Stimulated activated CD8-positive, alpha-beta memory T cell treated with anti-CD3 and anti-CD28 coated beads, Interleukin-15, amount 100 ng/mL, for 4 hours (primary cell): Measurements from ENCODE around the gene CPE.
"Not testable (repeated sequence)": the region's sequence is repeated elsewhere in the genome, so short reads cannot be mapped to it uniquely, and the experiment has no call there.

Experiments used
- DNase-seq, 2 donors: peaks; one replicate each; pipeline ENCODE4 v3.0.0-alpha.2; 2020; ENCODE audit warnings: low read depth in 2 of 2

Gene CPE

DNA sequence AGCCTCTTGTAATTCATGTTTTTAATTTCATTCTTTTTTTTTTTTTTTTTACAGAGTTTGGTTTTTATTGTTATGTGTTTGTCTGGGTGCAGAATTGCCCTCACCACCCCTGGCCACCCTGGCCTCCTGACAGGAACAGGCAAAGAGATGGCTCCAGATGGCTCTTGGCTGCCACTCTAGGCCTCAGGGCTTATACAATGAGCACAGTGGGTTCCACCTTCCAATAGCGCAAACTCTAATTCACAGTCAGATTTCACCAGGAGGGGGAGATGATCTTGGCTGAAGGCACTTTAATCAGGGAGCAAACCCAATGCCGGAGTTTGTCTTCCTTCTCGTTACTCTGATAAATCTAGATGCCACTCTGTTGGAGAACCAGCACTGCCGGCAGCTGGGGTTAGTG is 24.8 kb downstream of the CPE start:
- DNase-seq: no peak

DNA sequence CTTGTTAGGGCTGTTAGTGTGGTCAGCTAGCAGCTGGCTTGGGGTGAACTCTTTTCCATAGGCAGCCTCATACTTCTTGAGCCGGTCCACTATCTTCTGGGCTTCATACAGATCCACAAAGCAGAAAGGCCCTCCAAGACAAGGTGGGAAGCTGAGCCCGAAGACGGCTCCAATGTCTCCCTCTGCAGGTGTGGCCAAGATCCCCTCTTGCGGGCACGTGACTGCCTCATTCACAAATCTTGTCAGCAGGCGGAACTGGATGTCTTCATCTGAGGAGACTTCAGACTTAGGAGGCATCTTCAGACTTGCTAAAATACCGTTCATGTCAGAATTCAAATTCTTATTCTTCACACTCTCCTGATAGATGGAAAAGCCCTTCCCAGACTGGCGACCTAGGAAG is 25.3 kb downstream of the CPE start:
- DNase-seq: no peak

DNA sequence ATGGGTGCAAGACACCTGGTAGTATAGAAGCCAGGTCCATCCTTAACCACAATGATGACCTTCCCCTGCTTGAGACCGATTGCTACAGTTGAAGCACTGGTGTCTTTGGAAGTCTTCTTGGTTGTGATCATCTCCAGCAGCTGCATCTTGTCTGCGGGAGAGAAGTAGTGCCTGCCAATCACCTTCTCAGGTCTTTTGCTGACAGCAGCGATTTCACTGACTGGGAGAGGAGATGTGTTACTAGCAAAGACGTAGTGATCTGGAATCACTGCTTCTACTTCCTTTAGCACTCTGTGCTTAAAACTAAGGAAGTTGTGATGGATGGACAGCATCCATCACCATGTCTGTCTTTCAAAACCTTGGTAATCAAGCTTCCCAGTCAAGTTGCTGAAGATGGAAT is 25.9 kb downstream of the CPE start:
- no peak for DNase-seq

DNA sequence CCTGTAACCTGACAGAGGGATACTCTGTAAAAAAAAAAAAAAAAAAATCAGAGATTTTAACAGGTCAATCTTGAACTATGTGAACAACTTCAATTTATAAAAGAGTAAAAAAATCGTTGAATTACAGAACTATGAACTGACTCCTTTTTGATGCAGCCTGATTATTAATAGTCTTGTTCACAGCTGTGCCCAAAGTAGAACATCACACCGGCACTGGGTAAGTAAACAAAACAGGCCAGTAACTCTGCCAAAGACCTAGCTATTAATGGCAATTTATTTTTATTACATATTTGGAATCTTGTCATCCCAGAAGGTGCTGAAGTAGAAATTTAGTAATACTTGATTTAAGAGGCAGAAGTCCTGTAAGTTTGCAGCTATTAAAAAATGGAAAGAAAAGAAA is 31.4 kb downstream of the CPE start:
- DNase-seq: no peak

DNA sequence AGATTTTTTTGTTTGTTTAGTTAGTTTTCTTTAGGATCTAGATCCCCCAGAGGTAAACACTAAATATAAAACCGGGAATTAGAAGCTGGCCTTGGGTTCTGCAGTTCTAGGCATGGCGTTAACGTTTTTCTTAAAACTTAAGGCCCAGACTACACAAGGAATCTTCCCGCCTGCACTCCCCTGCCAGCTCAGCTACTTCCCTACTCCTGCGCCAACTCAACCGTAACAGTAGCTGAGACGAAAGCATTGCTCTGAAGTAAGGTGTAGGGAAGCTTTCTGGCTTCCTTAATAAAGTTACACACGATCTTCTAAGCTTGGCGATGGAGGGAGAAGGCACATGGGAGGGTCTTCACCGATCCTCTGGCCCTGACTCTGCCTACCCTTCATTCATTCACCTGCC is 37.1 kb downstream of the CPE start:
- no peak for DNase-seq

DNA sequence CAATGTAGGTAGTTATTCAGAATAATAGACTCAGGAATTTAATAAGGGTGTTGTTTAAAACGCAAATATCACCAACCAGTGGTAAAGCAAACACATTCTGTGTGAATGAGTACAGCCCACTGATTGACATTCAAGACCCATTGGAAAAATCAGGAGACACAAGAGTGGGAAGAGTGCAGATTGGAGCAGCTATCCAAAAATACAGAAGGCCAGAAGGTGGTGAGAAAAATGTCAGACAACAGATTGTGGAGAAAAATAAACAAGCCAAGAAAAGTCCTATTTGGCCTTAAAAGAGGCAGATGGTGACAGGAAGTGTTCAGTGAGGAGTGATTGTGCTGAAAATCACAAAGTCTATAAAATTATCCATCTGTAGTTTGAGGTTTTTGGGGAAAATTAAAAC is 39.3 kb downstream of the CPE start:
- no peak for DNase-seq

DNA sequence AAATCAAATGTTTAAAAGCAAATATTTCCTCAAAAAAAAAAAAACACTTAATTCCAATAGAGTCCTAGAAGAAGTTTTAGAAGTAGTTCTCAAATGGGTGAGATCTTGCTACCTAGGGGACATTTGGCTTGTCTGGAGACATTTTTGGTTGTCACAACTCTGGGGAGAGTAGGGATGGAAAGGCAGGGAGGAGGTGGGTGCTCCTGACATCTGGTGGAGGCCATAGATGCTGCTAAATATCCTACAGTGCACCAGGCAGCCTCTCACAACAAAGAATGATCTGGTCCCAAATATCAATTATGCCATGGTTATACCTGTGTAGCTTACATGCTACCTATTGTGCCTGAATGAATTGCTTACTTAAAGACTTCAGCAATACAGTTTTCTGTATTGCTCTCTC is 46.8 kb downstream of the CPE start:
- DNase-seq: no peak

DNA sequence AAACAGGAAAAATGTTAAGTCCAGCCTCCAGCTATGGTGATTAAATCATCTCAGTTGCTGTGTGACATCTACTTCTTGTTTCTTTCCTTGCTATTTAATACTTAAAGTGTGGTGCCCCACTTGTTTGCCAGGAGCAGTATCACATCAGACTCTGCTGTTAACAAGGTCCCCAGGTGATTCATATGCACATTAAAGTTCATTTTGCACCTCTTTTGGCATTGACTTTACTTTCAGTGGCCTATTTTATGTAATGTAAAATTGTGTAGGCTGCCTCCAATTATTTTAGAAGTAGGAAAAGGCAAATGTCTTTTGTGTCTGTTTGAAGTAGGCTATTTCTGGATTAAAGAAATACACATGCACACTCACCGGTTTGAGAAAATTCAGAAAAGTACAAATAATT is 47.5 kb downstream of the CPE start:
- DNase-seq: no peak

DNA sequence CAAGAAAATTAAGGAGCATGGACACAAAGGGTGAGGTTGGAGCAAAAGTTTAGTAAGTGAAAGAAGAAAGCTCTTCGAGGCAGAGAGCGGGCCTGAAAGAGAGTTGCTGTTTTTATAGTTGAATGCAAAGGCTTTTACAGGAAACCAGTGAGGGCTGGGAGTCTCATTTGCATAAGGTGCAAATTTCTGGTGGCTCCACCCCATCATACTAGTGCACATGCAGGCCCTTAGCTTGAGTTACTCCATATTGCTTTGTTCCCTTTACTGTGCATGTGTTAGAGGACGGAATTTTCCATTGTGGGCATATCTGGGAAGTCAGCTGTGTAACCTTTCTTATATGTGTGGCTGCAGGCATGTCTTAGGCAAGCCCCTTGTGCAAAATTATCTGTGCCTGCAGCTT is 48.0 kb downstream of the CPE start:
- DNase-seq: no peak

DNA sequence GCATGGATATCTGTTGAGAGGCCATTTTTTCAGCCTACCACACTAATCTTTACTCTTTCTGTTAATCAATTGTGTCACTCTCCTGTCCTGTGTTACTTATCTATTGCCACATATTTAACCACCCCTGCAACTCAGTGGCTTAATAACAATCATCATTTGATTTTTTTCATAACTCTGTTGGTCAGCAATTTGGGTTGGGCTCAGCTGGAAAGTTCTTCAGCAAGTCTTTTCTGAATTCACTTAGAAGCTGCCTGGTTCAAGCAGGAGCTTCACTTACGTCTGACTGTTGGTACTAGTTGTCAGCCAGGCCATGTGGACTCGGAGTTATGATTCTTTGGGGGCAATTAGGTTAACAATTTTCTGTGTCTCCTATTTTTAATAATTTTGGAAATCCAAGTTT is 50.1 kb downstream of the CPE start:
- no peak for DNase-seq

DNA sequence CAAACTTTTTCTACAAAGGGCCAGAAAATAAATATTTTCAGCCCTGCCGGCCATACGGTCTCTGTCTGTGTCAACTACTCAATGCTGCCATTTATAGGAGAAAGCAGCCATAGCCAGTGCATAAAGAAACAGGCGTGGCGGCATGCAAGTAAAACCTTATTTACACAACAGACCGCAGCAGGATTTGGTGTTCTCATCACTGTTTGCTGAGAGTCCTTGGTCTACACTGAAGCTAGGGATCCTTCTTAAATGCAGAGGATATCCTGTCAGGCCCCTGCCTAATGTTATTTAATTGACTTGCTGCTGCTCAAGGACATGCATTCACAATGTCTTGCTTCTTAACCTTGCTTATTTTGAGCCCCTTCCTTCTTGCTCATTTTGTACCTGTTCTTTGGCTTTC is 54.7 kb downstream of the CPE start:
- DNase-seq: no peak

DNA sequence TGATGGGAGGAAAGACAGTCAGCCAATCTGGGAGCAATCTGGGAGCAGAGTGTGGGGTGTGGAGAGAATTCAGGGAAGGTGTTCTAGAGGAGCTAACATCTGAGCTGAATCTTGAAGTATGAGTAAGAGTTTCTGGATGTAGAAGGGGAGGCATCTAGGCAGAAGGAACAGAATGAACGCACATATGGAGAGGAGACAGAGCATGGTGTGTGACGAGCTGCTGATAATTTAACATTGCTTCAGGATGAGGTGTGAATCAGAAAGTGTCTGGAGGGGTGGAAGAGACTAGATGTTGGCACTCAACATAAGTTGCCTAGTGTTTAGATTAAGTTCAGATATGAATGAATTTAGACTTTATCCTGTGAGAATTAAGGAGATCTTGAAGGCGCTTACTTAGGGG is 58.9 kb downstream of the CPE start:
- DNase-seq: no peak

DNA sequence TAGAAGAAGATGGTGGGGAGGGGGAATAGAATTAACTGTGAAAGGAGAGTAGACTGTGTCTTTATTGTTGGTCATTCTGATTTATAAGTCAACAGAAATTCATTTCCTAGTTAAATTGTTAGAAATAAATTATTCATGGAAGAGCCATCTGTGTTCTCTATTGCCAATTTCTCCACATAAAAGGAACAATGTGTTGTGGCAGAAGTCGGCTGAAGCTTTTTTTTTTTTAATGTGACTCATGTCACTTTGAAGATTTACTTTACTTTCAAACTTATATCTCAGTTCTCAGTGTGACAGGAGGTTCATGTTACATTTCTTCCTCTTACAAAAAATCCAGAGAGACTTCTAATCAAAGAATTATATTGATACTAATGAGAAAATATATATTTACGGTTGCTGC is 60.5 kb downstream of the CPE start:
- DNase-seq: no peak

DNA sequence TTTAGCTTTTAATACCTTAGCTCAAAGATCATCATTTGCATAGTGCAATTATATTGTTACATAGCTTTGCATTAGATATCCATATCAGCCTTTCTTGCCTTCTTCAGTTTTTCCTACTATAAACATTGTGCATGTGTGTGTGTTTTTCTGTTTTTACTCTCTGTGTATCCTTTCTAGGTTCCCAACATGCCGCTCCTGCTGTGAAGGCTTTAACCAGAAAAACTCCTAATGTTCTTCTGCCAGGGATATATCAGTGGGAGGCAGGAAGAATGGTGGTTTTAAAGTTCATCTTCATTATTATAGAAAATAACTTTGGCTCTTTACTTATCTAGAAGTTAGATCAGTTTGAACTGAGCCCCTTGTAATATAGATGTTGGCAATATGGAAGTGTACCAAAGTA is 61.2 kb downstream of the CPE start:
- no peak for DNase-seq

DNA sequence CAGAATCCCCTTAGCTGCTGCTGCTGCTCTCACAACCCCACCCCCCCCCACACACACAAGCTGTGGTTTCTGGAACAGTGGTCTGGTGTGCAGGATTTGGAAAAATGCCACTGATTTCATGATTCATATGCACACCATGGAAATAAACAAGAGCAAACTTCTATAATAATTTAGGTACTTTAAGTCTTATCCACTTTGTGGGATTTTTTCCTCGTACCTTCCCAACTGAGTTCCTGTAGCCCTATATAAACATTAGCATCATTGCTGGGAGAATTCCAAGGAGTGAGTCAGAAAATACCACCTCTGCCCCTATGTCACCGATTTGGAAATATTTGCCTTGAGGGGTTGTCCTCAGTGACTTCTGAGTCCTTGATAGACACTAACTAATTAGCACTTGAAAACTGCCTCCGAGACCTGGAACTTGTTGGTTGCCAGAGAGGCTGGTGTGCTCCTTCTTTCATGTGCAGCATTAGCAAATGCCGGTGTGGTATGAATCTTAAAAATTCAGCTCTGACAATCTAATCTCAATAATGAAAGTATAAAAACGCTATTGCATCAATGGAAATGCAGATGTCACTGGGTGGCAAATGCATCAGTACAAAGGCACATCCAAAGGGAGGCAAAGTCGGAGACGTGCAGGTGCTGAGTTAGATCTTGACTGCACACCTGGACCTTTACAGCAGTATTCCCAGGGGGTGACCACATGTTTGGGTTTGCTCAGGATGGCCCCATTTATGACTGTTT is 61.8 kb downstream of the CPE start:
- DNase-seq: no peak

DNA sequence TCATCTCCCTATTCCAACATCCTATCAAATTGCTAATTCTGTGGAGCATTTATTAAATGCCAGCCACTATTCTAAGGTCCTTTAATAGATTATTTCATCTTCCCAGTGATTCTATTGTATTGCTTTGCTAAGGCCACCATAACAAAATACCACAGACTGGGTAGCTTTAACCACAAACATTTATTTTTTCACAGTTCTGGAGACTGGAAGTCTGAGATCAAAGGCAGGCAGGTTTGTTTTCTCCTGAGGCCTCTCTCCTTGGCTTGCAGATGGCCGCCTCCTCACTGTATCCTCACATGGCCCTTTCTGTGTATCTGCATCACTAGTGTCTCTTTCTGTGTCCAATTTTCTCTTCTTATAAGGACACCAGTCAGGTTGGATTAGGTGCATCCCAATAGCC is 64.5 kb downstream of the CPE start:
- no peak for DNase-seq

DNA sequence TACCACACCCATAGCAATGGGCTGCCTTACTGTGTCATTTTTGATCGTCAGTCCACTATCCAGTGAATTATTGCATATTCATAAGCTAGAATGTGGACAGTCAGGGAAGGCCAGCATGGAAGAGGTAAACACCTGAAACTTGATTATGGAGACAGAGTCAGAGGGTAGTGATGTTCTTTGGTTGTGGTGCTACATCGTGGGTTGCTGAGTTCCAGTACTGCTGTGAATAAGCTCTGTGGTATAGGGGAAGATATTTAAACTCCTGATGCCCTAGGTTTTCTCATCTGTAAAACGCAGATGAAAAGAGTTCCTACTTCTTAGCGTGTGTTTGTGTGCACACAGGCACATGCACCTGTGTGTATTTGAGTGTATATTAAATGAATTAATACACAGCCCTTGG is 69.9 kb downstream of the CPE start:
- DNase-seq: no peak

DNA sequence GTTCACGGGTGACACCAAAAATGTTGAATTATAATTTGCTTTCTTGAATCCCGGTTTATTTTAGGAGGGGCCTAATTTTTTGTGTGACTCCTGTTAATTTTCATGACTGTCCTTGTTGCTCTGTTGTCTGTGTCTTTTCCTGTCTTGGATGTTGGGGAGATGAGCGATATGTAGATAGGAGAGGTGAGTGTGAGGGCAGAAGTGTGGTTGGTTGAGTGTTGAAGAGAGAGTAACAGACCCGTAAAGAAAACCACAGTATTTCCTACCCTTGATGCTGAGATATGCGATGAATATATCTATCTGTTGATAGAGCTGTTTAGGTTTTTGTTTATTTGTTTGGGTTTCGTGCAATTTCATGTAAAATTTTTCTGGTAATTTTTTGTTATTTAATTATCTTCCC is 70.5 kb downstream of the CPE start:
- no peak for DNase-seq

DNA sequence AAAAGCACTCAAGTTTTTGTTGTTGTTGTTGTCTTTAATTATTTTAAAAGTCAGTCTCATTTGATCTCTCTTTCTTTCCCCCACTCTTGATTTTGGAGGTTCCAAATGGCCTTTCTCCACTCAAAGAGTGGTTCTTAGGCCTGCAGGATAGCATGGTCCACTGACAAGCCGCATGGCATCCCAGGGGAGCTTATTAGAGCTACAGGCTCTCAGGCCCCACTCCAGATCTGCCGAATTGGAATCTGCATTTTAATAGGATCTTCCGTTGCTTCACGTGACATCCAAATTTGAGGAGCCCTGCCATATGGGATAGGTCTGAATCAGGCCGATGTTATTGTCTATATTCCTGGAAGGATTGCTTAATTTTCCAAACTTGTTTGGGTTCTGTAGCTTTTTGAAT is 72.1 kb downstream of the CPE start:
- DNase-seq: no peak

DNA sequence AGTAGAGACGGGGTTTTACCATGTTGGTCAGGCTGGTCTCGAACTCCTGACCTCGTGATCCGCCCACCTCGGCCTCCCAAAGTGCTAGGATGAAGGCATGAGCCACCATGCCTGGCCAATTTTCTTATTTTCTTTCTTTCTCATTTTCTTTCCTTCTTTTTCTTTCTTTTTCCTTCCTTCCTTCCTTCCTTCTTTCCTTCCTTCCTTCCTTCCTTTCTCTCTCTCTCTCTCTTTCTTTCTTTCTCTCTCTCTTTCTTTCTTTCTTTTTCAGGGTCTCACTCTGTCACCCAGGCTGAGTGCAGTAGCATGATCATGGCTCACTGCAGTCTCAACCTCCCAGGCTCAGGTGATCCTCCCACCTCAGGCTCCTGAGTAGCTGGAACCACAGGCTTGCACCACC is 74.3 kb downstream of the CPE start:
- not testable (repeated sequence) for DNase-seq

DNA sequence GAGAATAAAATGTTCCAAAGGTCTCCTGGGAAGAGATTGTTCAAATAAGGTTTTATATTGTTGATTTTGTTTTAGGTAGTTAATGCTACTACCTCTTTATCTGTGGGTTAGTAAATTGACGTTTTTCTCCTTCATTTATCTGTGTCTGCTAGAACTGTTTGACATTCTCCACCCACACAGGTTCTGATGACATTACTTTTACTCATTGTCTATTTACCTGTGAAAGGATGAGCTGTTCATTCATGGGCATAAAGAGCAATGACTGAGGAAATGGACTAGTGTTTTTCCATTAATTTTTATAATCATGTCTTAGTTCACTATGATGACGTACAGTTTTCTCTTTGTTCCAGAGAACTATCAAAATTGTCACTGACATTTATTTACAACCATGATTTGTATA is 75.6 kb downstream of the CPE start:
- DNase-seq: no peak

DNA sequence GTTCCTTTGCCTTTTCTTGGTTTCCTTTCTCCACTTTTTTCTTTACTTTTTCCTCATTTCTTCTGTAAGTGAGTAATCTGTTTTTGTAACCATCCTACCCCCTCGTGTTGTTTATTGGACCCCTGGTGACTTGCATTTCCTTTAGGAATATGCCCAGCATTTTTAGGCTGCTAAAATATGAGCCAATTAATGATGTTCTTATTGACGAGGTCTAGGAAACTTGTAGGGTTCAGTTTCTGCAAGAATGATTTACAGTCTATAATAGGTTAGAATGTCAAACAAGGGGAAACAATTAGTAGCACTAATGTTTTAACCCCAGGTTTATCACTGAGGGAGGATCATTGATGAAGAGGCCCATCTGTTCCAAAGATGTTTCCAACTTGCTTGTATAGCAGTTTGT is 79.0 kb downstream of the CPE start:
- DNase-seq: no peak

DNA sequence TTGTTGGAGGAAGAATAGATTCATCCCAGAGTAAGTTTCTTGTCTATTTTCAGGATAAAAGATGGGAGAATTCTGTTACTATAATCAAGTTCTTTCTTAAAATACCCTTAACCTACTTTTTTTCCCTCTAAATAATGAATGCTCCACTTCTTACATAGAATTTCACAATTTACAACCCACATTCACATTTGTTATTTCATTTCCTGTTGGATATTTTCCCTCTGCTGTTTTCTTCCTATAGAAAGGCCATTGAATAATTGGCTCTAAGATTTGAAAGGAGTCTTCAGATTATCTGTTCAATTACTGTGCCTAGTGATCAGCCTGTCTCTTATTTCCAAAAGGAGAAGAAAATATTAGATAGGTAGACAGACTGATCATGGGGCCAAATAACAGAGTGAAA is 79.7 kb downstream of the CPE start:
- DNase-seq: no peak

DNA sequence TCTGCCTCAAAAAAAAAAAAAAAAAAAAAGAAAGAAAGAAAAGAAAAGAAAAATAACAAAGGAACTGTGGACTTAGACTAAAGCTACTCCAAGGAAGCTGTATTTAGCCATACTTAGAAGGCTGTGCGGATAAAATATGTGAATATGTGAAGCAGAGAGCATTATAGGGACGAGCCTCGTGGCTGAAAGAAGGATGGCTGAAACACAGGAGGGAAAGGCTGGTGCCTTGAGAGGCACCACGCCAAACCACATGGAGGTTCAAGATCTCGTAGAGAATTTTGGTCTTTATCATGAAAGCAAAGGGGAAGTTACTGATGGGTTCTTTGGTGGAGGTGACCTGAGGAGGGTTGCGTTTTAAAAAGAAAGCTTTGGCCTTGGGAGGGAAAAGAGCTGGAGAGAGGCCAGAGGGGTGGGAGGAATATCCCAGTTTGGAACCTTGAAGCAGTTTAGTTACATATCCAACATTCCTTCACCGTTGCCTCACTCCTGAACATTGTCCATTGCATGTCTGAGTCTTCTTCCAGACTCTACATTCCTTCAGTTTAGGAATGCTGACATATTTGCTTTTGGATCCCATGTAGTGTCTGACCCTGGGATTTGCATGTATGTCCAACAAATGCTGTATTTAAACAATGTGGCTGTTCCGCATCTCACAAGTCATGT is 82.5 kb downstream of the CPE start:
- no peak for DNase-seq
